B cell (primary cell): ENCODE results near the gene KLHL26. TPM values are rescaled to one million over a fixed set of nuclear protein-coding genes. Genes with fewer than 3 reads are reported as not detected.

Experiments
- ATAC-seq: fragments of 200-7000 bp; cut with Tn5 transposase; one replicate; pipeline ENCODE4 v1.10.0; 2021; ENCODE audit warnings: low read depth, mild to moderate bottlenecking, moderate number of reproducible peaks, moderate library complexity
- CTCF ChIA-PET: fragments of 350-600 bp; sonication (Branson Sonifier 250); formaldehyde crosslinking; loops from one replicate; lab custom pipeline; 2021; ENCODE audit warnings: antibody characterized with exemption, inconsistent platforms; lab: Charles Lee
- POLR2A ChIA-PET: fragments of 350-600 bp; sonication (Branson Sonifier 250); formaldehyde crosslinking; loops from one replicate; lab custom pipeline; 2021; ENCODE audit warnings: antibody characterized with exemption; lab: Charles Lee
- DNase-seq: peaks from one replicate; pipeline ENCODE4 v3.0.0; 2013
- H2AFZ ChIP-seq: 2 replicates; pipeline ENCODE4 v1.6.1; 2012; ENCODE audit warnings: mild to moderate bottlenecking, low read depth, low read length; ENCODE audit not compliant: insufficient read depth, poor library complexity, severe bottlenecking
- H3K27ac ChIP-seq, 2 donors: 1 replicate in 1 of 2; 2 replicates in 1 of 2; pipeline ENCODE4 v1.5.1; 2012 to 2013; ENCODE audit warnings: low read length in 2 of 2, mild to moderate bottlenecking in 2 of 2, moderate library complexity in 1 of 2
- H3K27me3 ChIP-seq, 4 experiments: fragments of 200-600 bp in 1 of 4; sonication (generic) in 1 of 4; replicated peaks in 1 of 4; 1 replicate in 2 of 4; 2 replicates in 2 of 4; pipeline versions ENCODE4 v1.6.1 to v1.7.0; 2013 to 2016; ENCODE audit warnings: low read length in 3 of 4, mild to moderate bottlenecking in 2 of 4, mixed read lengths in 1 of 4, moderate library complexity in 1 of 4; ENCODE audit not compliant: insufficient read depth in 4 of 4, control insufficient read depth in 3 of 4; ENCODE audit errors: control extremely low read depth in 1 of 4
- H3K36me3 ChIP-seq, 2 experiments: replicated peaks in 1 of 2; 1 replicate in 1 of 2; 2 replicates in 1 of 2; pipeline versions ENCODE4 v1.6.1 to v1.7.1; 2013; ENCODE audit warnings: low read length in 1 of 2; ENCODE audit not compliant: insufficient read depth in 2 of 2, control insufficient read depth in 1 of 2; ENCODE audit errors: control extremely low read depth in 1 of 2, extremely low read depth in 1 of 2
- H3K4me1 ChIP-seq, 2 donors: fragments of 200-600 bp in 1 of 2; sonication (generic) in 1 of 2; 1 replicate in 1 of 2; 2 replicates in 1 of 2; pipeline versions ENCODE4 v1.5.1 to v1.6.1; 2013 to 2017; ENCODE audit warnings: low read length in 2 of 2; ENCODE audit not compliant: control insufficient read depth in 2 of 2, insufficient read depth in 2 of 2
- H3K4me2 ChIP-seq: replicated peaks from 2 replicates; pipeline ENCODE3; 2012; ENCODE audit warnings: mild to moderate bottlenecking, low read depth, low read length; ENCODE audit not compliant: poor library complexity, severe bottlenecking
- H3K4me3 ChIP-seq, 5 experiments: fragments of 200-600 bp in 1 of 5; sonication (generic) in 1 of 5; 1 replicate in 3 of 5; 2 replicates in 2 of 5; pipeline versions ENCODE4 v1.5.1 to v1.7.0; 2011 to 2016; ENCODE audit warnings: low read length in 4 of 5, mild to moderate bottlenecking in 4 of 5, low read depth in 2 of 5, control low read depth in 1 of 5, moderate library complexity in 1 of 5; ENCODE audit not compliant: insufficient read depth in 1 of 5; ENCODE audit errors: control extremely low read depth in 1 of 5, extremely low read depth in 1 of 5
- H3K79me2 ChIP-seq: fragments of 200-600 bp; sonication (generic); one replicate; pipeline ENCODE4 v1.6.0; 2016; ENCODE audit warnings: low read length; ENCODE audit not compliant: control insufficient read depth, insufficient read depth
- H3K9ac ChIP-seq: fragments of 200-600 bp; sonication (generic); 2 replicates; pipeline ENCODE4 v1.6.1; 2017; ENCODE audit warnings: mild to moderate bottlenecking, low read length, moderate library complexity
- H3K9me3 ChIP-seq, 3 donors: one replicate each; pipeline versions ENCODE4 v1.6.1 to v1.7.1; 2013; ENCODE audit warnings: low read length in 2 of 3; ENCODE audit not compliant: control insufficient read depth in 2 of 3, insufficient read depth in 1 of 3; ENCODE audit errors: control extremely low read depth in 1 of 3
- H4K20me1 ChIP-seq: 2 replicates; pipeline ENCODE4 v1.6.0; 2012; ENCODE audit warnings: mild to moderate bottlenecking, low read length; ENCODE audit not compliant: insufficient read depth, control insufficient read depth, poor library complexity, severe bottlenecking
- H3K27ac Mint-ChIP-seq: one replicate; pipeline ENCODE4 v1.8.0; 2021; ENCODE audit warnings: mixed read lengths
- H3K27me3 Mint-ChIP-seq: one replicate; pipeline ENCODE4 v1.8.0; 2021; ENCODE audit warnings: mixed read lengths
- H3K4me1 Mint-ChIP-seq: one replicate; pipeline ENCODE4 v1.8.0; 2021; ENCODE audit warnings: mixed read lengths
- H3K4me3 Mint-ChIP-seq: one replicate; pipeline ENCODE4 v1.8.0; 2021; ENCODE audit warnings: mixed read lengths
- H3K9me3 Mint-ChIP-seq: one replicate; pipeline ENCODE4 v1.8.0; 2022; ENCODE audit warnings: mixed read lengths; ENCODE audit not compliant: insufficient read depth
- EZH2 ChIP-seq: IDR thresholded peaks from 2 replicates; pipeline ENCODE4 v1.6.1; 2012; ENCODE audit warnings: borderline replicate concordance, low read depth, mild to moderate bottlenecking, moderate library complexity, low read length; ENCODE audit not compliant: insufficient read depth, poor library complexity, severe bottlenecking
- WGBS: methylation state at CpG from one replicate; pipeline ENCODE4 v1.1.5; 2013; ENCODE audit warnings: missing lambda C conversion rate; ENCODE audit not compliant: insufficient coverage; 5-methylcytosine and 5-hydroxymethylcytosine counted together
- intact Hi-C: fragments of 100-400 bp; cut with micrococcal nuclease; formaldehyde crosslinking; loops from one replicate; pipeline ENCODE4 v1.10.0; 2022
- polyA plus RNA-seq: library from polyadenylated mRNA; depleted of rRNA; stranded (reverse); fragments of >200 nt; gene quantifications from 2 replicates; pipeline ENCODE4 v1.2.3, GENCODE V29; 2012
- total RNA-seq, 2 donors: library from RNA; stranded (reverse); fragments of 120-200 nt in 1 of 2; gene quantifications; 1 replicate in 1 of 2; 2 replicates in 1 of 2; pipeline versions ENCODE4 v1.2.3 to v1.2.4, GENCODE V29; 2013 to 2022
- TF ChIP-seq, protein P1 (sequence below): fragments of 200-600 bp; IDR thresholded peaks from one replicate; pipeline ENCODE4 v1.8.0; 2022; ENCODE audit warnings: antibody characterized with exemption, mild to moderate bottlenecking

The KLHL26 gene
- total and polyA plus RNA-seq, 2 donors (not counting 1 experiment from before 2014, with no cell fraction given), result 5.0 to 14.6 TPM

DNA sequence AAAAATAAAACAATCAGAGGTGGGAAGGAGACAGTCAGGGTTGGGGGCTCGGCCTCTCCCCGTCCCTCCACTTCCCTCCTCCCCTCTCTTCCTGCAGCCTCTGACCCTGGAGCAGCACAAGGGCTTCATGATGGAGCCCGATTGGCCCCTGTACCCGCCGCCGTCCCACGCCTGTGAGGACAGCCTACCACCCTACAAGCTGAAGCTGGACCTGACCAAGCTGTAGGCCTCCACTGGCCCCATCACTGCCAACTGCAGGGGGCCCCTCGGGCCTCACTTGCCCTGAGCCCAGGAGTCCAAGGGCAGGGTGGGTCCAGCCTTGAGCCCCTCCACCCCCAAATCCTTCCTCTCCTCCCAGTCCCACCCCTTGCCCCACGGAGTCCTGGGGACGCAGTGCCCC lies 16.5 kb upstream of the KLHL26 start:
- ChIA-PET CTCF (no interaction called here), POLR2A (interaction anchor here (0.5 kb wide), 1 partner anchor 81 kb away, joined by 10 read pairs; no protein-coding TSS in a partner anchor)
- WGBS, result 95% methylated on average over 6 of the region's 10 CpGs
- no peaks in the 10 kb centered on the region for H3K36me3 ChIP-seq
- ATAC-seq (no peak), DNase-seq (no peak)
- H3K4me3 Mint-ChIP-seq, result no peak overlapping the region
- H3K4me3 ChIP-seq, result no peak overlapping the region
- H3K4me1 ChIP-seq, result no peaks in the 10 kb centered on the region
- H3K4me1 Mint-ChIP-seq, result peaks cover 2% of the 10 kb centered on the region
- H3K9ac ChIP-seq, result no peak overlapping the region
- no peaks in the 10 kb centered on the region for H3K79me2 ChIP-seq
- no peaks in the 10 kb centered on the region for H3K9me3 Mint-ChIP-seq
- H3K27ac Mint-ChIP-seq, result no peak overlapping the region
- TF ChIP-seq EZH2, result no peak
- H3K27me3 ChIP-seq, result peaks cover 0 to 37% (median 6%) of the 10 kb centered on the region in 4 experiments
- no peak overlapping the region for H3K27ac ChIP-seq
- no peak overlapping the region for H3K4me2 ChIP-seq
- H4K20me1 ChIP-seq, result no peaks in the 10 kb centered on the region
- H2AFZ ChIP-seq, result no peak overlapping the region
- peaks cover 18% of the 10 kb centered on the region for H3K27me3 Mint-ChIP-seq
- H3K9me3 ChIP-seq, result peaks cover 0 to 10% (median 0%) of the 10 kb centered on the region in 3 donors
- intact Hi-C loops, result no loop called here

DNA sequence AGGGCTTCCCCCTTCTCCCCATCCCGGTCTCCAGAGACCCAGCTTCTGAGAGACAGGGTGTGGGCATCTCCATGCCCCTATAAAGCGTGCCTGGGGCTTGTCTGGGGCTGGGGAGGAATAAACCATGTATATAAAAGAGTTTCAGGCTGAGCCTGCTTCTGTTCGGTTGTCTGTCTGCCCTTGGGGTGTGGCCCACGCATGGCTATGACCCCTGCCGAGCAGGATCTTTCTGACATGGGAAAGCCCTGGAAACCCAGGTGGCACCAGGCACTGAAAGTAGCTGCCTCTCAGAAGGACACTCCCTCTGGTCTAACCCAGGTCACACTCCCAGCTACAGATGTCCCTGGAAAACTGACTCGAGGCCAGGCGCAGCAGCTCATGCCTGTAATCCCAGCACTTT lies 15.9 kb upstream of the KLHL26 start:
- H4K20me1 ChIP-seq, result no peaks in the 10 kb centered on the region
- H3K36me3 ChIP-seq, result no peaks in the 10 kb centered on the region
- H3K9me3 ChIP-seq, result peaks cover 0 to 9% (median 0%) of the 10 kb centered on the region in 3 donors
- H3K27ac Mint-ChIP-seq, result no peak overlapping the region
- H3K9me3 Mint-ChIP-seq, result no peaks in the 10 kb centered on the region
- TF ChIP-seq, protein P1, sequence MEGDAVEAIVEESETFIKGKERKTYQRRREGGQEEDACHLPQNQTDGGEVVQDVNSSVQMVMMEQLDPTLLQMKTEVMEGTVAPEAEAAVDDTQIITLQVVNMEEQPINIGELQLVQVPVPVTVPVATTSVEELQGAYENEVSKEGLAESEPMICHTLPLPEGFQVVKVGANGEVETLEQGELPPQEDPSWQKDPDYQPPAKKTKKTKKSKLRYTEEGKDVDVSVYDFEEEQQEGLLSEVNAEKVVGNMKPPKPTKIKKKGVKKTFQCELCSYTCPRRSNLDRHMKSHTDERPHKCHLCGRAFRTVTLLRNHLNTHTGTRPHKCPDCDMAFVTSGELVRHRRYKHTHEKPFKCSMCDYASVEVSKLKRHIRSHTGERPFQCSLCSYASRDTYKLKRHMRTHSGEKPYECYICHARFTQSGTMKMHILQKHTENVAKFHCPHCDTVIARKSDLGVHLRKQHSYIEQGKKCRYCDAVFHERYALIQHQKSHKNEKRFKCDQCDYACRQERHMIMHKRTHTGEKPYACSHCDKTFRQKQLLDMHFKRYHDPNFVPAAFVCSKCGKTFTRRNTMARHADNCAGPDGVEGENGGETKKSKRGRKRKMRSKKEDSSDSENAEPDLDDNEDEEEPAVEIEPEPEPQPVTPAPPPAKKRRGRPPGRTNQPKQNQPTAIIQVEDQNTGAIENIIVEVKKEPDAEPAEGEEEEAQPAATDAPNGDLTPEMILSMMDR, result no peak
- no peak for TF ChIP-seq EZH2
- H3K27me3 ChIP-seq, result peaks cover 0 to 34% (median 4%) of the 10 kb centered on the region in 4 experiments
- ATAC-seq, result no peak
- no peak overlapping the region for H3K4me2 ChIP-seq
- H3K27me3 Mint-ChIP-seq, result peaks cover 15% of the 10 kb centered on the region
- no peaks in the 10 kb centered on the region for H3K4me1 ChIP-seq
- no peak overlapping the region for H2AFZ ChIP-seq
- H3K79me2 ChIP-seq, result no peaks in the 10 kb centered on the region
- no peak for DNase-seq
- H3K4me3 ChIP-seq, result no peak overlapping the region
- H3K4me1 Mint-ChIP-seq, result peaks cover 2% of the 10 kb centered on the region
- 86% methylated on average over 6 of the region's 7 CpGs for WGBS
- no peak overlapping the region for H3K9ac ChIP-seq
- intact Hi-C loops, result no loop called here
- no peak overlapping the region for H3K4me3 Mint-ChIP-seq
- no peak overlapping the region for H3K27ac ChIP-seq
- CTCF ChIA-PET, result no interaction called here
- POLR2A ChIA-PET, result no interaction called here
